Left lung (tissue), 10 donors: ENCODE results near the gene KLHL21. TPM values are rescaled to one million over a fixed set of nuclear protein-coding genes. Genes with fewer than 3 reads are reported as not detected.

Experiments
- ATAC-seq: fragments of 200-7000 bp; cut with Tn5 transposase; one replicate; pipeline ENCODE4 v1.9.1; 2020; ENCODE audit warnings: moderate library complexity
- DNase-seq, 4 donors: peaks; one replicate each; pipeline ENCODE4 v3.0.0-alpha.2; 2013 to 2020
- H3K27ac ChIP-seq, 2 donors: fragments of 200-600 bp; sonication (generic) in 1 of 2; one replicate each; pipeline versions ENCODE4 v1.5.0 to v1.8.0; 2020 to 2021
- H3K27me3 ChIP-seq, 2 donors: fragments of 200-600 bp; sonication (generic) in 1 of 2; one replicate each; pipeline versions ENCODE4 v1.5.0 to v1.8.0; 2020 to 2021
- H3K36me3 ChIP-seq, 2 donors: fragments of 200-600 bp; sonication (generic) in 1 of 2; one replicate each; pipeline versions ENCODE4 v1.5.0 to v1.8.0; 2020 to 2021
- H3K4me1 ChIP-seq, 2 donors: fragments of 200-600 bp; one replicate each; pipeline ENCODE4 v1.8.0; 2021
- H3K4me3 ChIP-seq, 2 donors: fragments of 200-600 bp; sonication (generic) in 1 of 2; one replicate each; pipeline versions ENCODE4 v1.5.0 to v1.8.0; 2020 to 2021; ENCODE audit warnings: mild to moderate bottlenecking in 1 of 2
- H3K9me3 ChIP-seq, 2 donors: fragments of 200-600 bp; sonication (generic) in 1 of 2; one replicate each; pipeline versions ENCODE4 v1.5.0 to v1.8.0; 2020 to 2021
- intact Hi-C, 2 donors: fragments of 100-400 bp; cut with DNase I; formaldehyde crosslinking; loops; one replicate each; pipeline versions ENCODE4 v1.11.2 to v1.14.2; 2022
- polyA plus RNA-seq, 6 donors: library from polyadenylated mRNA; unstranded; fragments of 120-200 nt; gene quantifications; one replicate each; pipeline ENCODE4 v1.2.1, GENCODE V29; 2013; ENCODE audit not compliant: insufficient read length in 6 of 6
- total RNA-seq, 2 donors: library from RNA; stranded (reverse); fragmentation: NEBNext Ultra II Directional; extraction: Animal tissue kit (Norgen Biotek cat#: 25700); gene quantifications; one replicate each; pipeline ENCODE4 v1.2.1, GENCODE V29; 2021
- TF ChIP-seq, protein P1 (sequence below), 2 donors: fragments of 200-600 bp; sonication (generic) in 1 of 2; IDR thresholded peaks; one replicate each; pipeline versions ENCODE4 v1.5.0 to v1.8.0; 2021; ENCODE audit warnings: antibody characterized with exemption in 2 of 2
- donor health status: DM: no; HTN: yes; CAD: no.
- donor health status: DM: no; HTN: no; CAD: no.

The KLHL21 gene
- total and polyA plus RNA-seq, 8 donors, result 11.0 to 29.2 (median 13.7) TPM

DNA sequence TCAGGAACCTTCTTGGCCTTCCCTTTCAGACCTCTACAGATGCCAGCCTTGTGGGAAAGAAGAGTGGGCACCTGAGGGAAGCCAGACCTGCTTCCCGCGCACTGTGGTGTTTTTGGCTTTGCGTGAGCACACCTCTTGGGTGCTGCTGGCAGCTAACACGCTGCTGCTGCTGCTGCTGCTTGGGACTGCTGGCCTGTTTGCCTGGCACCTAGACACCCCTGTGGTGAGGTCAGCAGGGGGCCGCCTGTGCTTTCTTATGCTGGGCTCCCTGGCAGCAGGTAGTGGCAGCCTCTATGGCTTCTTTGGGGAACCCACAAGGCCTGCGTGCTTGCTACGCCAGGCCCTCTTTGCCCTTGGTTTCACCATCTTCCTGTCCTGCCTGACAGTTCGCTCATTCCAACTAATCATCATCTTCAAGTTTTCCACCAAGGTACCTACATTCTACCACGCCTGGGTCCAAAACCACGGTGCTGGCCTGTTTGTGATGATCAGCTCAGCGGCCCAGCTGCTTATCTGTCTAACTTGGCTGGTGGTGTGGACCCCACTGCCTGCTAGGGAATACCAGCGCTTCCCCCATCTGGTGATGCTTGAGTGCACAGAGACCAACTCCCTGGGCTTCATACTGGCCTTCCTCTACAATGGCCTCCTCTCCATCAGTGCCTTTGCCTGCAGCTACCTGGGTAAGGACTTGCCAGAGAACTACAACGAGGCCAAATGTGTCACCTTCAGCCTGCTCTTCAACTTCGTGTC lies 23.9 kb downstream of the KLHL21 start:
- TF ChIP-seq, protein P1, sequence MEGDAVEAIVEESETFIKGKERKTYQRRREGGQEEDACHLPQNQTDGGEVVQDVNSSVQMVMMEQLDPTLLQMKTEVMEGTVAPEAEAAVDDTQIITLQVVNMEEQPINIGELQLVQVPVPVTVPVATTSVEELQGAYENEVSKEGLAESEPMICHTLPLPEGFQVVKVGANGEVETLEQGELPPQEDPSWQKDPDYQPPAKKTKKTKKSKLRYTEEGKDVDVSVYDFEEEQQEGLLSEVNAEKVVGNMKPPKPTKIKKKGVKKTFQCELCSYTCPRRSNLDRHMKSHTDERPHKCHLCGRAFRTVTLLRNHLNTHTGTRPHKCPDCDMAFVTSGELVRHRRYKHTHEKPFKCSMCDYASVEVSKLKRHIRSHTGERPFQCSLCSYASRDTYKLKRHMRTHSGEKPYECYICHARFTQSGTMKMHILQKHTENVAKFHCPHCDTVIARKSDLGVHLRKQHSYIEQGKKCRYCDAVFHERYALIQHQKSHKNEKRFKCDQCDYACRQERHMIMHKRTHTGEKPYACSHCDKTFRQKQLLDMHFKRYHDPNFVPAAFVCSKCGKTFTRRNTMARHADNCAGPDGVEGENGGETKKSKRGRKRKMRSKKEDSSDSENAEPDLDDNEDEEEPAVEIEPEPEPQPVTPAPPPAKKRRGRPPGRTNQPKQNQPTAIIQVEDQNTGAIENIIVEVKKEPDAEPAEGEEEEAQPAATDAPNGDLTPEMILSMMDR (IDR thresholded peaks at IDR 0.05), result no peak
- DNase-seq (no peak), ATAC-seq (no peak)
- Histone ChIP-seq H3K4me3 (peak overlapping the region in 1 of 2 donors; percentile 92), H3K36me3 (no peaks in the 10 kb centered on the region), H3K4me1 (peaks cover 11 to 35% of the 10 kb centered on the region in 2 donors), H3K9me3 (no peaks in the 10 kb centered on the region), H3K27me3 (no peaks in the 10 kb centered on the region), H3K27ac (peak overlapping the region; percentile 88 to 96)
- intact Hi-C loops, result no loop called here

GRCh38 chr1:6577831-6578525 lies 24.7 kb downstream of the KLHL21 start:
- H3K27me3 ChIP-seq, result no peaks in the 10 kb centered on the region

GRCh38 chr1:6574818-6575217 lies 27.9 kb downstream of the KLHL21 start:
- Histone ChIP-seq H3K4me3 (no peak overlapping the region), H3K27ac (no peak overlapping the region), H3K4me1 (peaks cover 0 to 6% of the 10 kb centered on the region in 2 donors), H3K36me3 (no peaks in the 10 kb centered on the region), H3K9me3 (peaks cover 0 to 6% of the 10 kb centered on the region in 2 donors), H3K27me3 (no peaks in the 10 kb centered on the region)
- TF ChIP-seq, protein P1 (IDR thresholded peaks at IDR 0.05), result no peak
- intact Hi-C loops, result no loop called here
- DNase-seq (no peak), ATAC-seq (no peak)

More at GRCh38 chr1:6577831-6578525, 24.7 kb downstream of the KLHL21 start:
- ATAC-seq, result no peak
- H3K27ac ChIP-seq, result no peak overlapping the region
- H3K36me3 ChIP-seq, result no peaks in the 10 kb centered on the region
- DNase-seq, result no peak
- TF ChIP-seq, protein P1 (IDR thresholded peaks at IDR 0.05), result no peak
- no peak overlapping the region for H3K4me3 ChIP-seq
- no peaks in the 10 kb centered on the region for H3K9me3 ChIP-seq
- intact Hi-C loops, result no loop called here
- peaks cover 11 to 32% of the 10 kb centered on the region in 2 donors for H3K4me1 ChIP-seq

DNA sequence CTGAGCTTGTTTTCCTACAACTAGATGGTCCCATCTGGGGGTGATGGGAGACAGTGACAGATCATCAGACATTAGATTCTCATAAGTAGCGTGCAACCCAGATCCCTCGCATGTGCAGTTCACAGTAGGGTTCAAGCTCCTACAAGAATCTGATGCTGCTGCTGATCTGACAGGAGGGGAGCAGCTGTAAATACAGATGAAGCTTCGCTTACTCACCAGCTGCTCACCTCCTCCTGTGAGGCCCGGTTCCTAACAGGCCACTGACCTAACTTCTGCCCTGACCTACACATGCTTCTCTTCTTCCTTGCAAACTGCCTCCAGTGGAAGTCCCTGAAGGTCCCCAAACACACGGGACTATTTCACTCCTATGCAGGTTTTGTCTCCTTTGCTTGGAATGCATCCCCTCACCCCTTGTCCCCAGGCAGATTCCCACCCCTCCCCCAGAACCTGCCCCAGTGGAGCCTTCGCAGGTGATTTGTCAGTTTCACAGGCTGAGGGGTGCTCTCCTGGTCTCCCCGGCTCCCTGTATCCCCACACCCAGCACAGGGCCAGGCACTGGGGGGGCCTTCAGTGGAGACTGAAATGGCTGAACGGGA lies 28.5 kb downstream of the KLHL21 start:
- intact Hi-C loops, result no loop called here
- TF ChIP-seq, protein P1 (IDR thresholded peaks at IDR 0.05), result no peak
- H3K36me3 ChIP-seq, result no peaks in the 10 kb centered on the region

More for the DNA sequence above, 28.5 kb downstream of the KLHL21 start:
- H3K27ac ChIP-seq, result no peak overlapping the region
- ATAC-seq (no peak), DNase-seq (no peak)
- peaks cover 0 to 1% of the 10 kb centered on the region in 2 donors for H3K4me1 ChIP-seq
- no peaks in the 10 kb centered on the region for H3K27me3 ChIP-seq
- H3K4me3 ChIP-seq, result no peak overlapping the region
- peaks cover 0 to 6% of the 10 kb centered on the region in 2 donors for H3K9me3 ChIP-seq
